IMR-90 (cell line): ENCODE results near the gene CADM2. TPM values are rescaled to one million over a fixed set of nuclear protein-coding genes. Genes with fewer than 3 reads are reported as not detected.

Source experiments
- ATAC-seq: fragments of 200-7000 bp; cut with Tn5 transposase; 2 replicates; pipeline ENCODE4 v1.9.1; 2020; ENCODE audit warnings: low read depth, mild to moderate bottlenecking, moderate library complexity
- BruUV-seq: library from RNA; stranded (reverse); fragments of 400-500 nt; replicated peaks from 2 replicates; lab custom pipeline; 2021; lab: Mats Ljungman, UMichigan
- CTCF ChIA-PET: fragments of 300-600 bp; formaldehyde crosslinking; extraction: SDS; loops from one replicate; lab custom pipeline; 2021; ENCODE audit warnings: antibody characterized with exemption; lab: Yijun Ruan, JAX
- POLR2A ChIA-PET: fragments of 300-600 bp; sonication (Branson Sonifier 250); formaldehyde crosslinking; loops from one replicate; lab custom pipeline; 2022; ENCODE audit warnings: antibody characterized with exemption; ENCODE audit not compliant: unreplicated experiment; lab: Charles Lee
- DNase-seq: peaks from one replicate; pipeline ENCODE4 v3.0.0; 2013
- H2AFZ ChIP-seq: replicated peaks from 2 replicates; pipeline ENCODE3; 2013; ENCODE audit warnings: low read length, mild to moderate bottlenecking; ENCODE audit not compliant: poor library complexity
- H2AK5ac ChIP-seq: 2 replicates; pipeline ENCODE4 v1.6.1; 2013; ENCODE audit warnings: low read depth, low read length, inconsistent platforms
- H2AK9ac ChIP-seq: replicated peaks from 2 replicates; pipeline ENCODE3; 2013; ENCODE audit warnings: mild to moderate bottlenecking, low read depth, low read length, moderate library complexity; ENCODE audit not compliant: poor library complexity
- H2BK120ac ChIP-seq: 2 replicates; pipeline ENCODE4 v1.6.1; 2013; ENCODE audit warnings: low read depth, low read length, inconsistent platforms
- H2BK15ac ChIP-seq: 3 replicates; pipeline ENCODE4 v1.6.1; 2013; ENCODE audit warnings: low read depth, low read length, inconsistent platforms
- H2BK20ac ChIP-seq: 2 replicates; pipeline ENCODE4 v1.6.1; 2013; ENCODE audit warnings: low read depth, mild to moderate bottlenecking, inconsistent platforms, low read length, moderate library complexity
- H2BK5ac ChIP-seq: 2 replicates; pipeline ENCODE4 v1.6.1; 2013; ENCODE audit warnings: mild to moderate bottlenecking, low read depth, low read length, inconsistent platforms; ENCODE audit not compliant: poor library complexity, severe bottlenecking
- H3K14ac ChIP-seq: replicated peaks from 2 replicates; pipeline ENCODE4 v1.6.1; 2013; ENCODE audit warnings: low read depth, low read length, inconsistent platforms
- H3K18ac ChIP-seq: 2 replicates; pipeline ENCODE4 v1.6.1; 2013; ENCODE audit warnings: low read depth, low read length, control low read depth
- H3K23ac ChIP-seq: 2 replicates; pipeline ENCODE4 v1.6.1; 2013; ENCODE audit warnings: low read depth, low read length, inconsistent platforms
- H3K27ac ChIP-seq: 2 replicates; pipeline ENCODE4 v1.5.1; 2013; ENCODE audit warnings: mild to moderate bottlenecking, control low read depth, low read length; ENCODE audit not compliant: insufficient read depth
- H3K27me3 ChIP-seq: 2 replicates; pipeline ENCODE4 v1.6.1; 2013; ENCODE audit warnings: low read length; ENCODE audit not compliant: control insufficient read depth, insufficient read depth
- H3K36me3 ChIP-seq: 2 replicates; pipeline ENCODE4 v1.6.1; 2013; ENCODE audit warnings: low read length, mixed read lengths; ENCODE audit not compliant: control insufficient read depth, insufficient read depth
- H3K4ac ChIP-seq: 2 replicates; pipeline ENCODE4 v1.6.1; 2013; ENCODE audit warnings: low read depth, low read length, inconsistent platforms
- H3K4me1 ChIP-seq: 2 replicates; pipeline ENCODE4 v1.6.1; 2013; ENCODE audit warnings: low read length, mixed read lengths; ENCODE audit not compliant: control insufficient read depth, insufficient read depth
- H3K4me2 ChIP-seq: 2 replicates; pipeline ENCODE4 v1.6.1; 2013; ENCODE audit warnings: low read depth, mild to moderate bottlenecking, control low read depth, low read length, moderate library complexity
- H3K4me3 ChIP-seq: 2 replicates; pipeline ENCODE4 v1.5.1; 2013; ENCODE audit warnings: low read depth, mild to moderate bottlenecking, control low read depth, low read length, moderate library complexity; ENCODE audit not compliant: insufficient read depth
- H3K56ac ChIP-seq: 2 replicates; pipeline ENCODE4 v1.6.1; 2013; ENCODE audit warnings: low read length, inconsistent platforms; ENCODE audit not compliant: insufficient read depth; ENCODE audit errors: extremely low read depth
- H3K79me1 ChIP-seq, 2 experiments: 2 replicates each; pipeline ENCODE4 v1.6.1; 2013; ENCODE audit warnings: low read length in 2 of 2, inconsistent platforms in 1 of 2, low read depth in 1 of 2
- H3K9ac ChIP-seq: 2 replicates; pipeline ENCODE4 v1.6.1; 2013; ENCODE audit warnings: low read depth, low read length, control low read depth
- H3K9me1 ChIP-seq: 2 replicates; pipeline ENCODE4 v1.6.1; 2013; ENCODE audit warnings: low read length, inconsistent platforms; ENCODE audit not compliant: insufficient read depth
- H3K9me3 ChIP-seq: 2 replicates; pipeline ENCODE4 v1.6.1; 2013; ENCODE audit warnings: low read length; ENCODE audit not compliant: control insufficient read depth, insufficient read depth
- H4K20me1 ChIP-seq: 2 replicates; pipeline ENCODE4 v1.6.1; 2013; ENCODE audit warnings: low read length, inconsistent platforms; ENCODE audit not compliant: insufficient read depth
- H4K5ac ChIP-seq: 2 replicates; pipeline ENCODE4 v1.6.1; 2013; ENCODE audit warnings: mild to moderate bottlenecking, low read depth, low read length, control low read depth
- H4K8ac ChIP-seq, 2 experiments: 2 replicates each; pipeline ENCODE4 v1.6.1; 2013; ENCODE audit warnings: low read depth in 2 of 2, low read length in 2 of 2, control low read depth in 1 of 2, inconsistent platforms in 1 of 2
- H4K91ac ChIP-seq: 2 replicates; pipeline ENCODE4 v1.6.1; 2013; ENCODE audit warnings: low read depth, low read length, inconsistent platforms; ENCODE audit not compliant: insufficient read depth
- BHLHE40 ChIP-seq: fragments of 150-350 bp; IDR thresholded peaks from 2 replicates; pipeline ENCODE4 v1.6.1; 2016; ENCODE audit warnings: mild to moderate bottlenecking, low read depth, low read length
- CEBPB ChIP-seq: IDR thresholded peaks from 2 replicates; pipeline ENCODE4 v1.6.1; 2012; ENCODE audit warnings: low read depth, low read length, improper control_type of control experiment
- CHD1 ChIP-seq: IDR thresholded peaks from 2 replicates; pipeline ENCODE4 v1.6.1; 2012; ENCODE audit warnings: low read depth, low read length, improper control_type of control experiment
- CTCF ChIP-seq: conservative IDR thresholded peaks from 2 replicates; pipeline ENCODE4 v1.5.1; 2012; ENCODE audit warnings: mild to moderate bottlenecking, low read depth, low read length, improper control_type of control experiment
- ELK1 ChIP-seq: fragments of 150-350 bp; IDR thresholded peaks from 2 replicates; pipeline ENCODE4 v1.6.1; 2016; ENCODE audit warnings: low read depth, mild to moderate bottlenecking, low read length, moderate library complexity, borderline replicate concordance
- FOS ChIP-seq: fragments of 150-350 bp; IDR thresholded peaks from 2 replicates; pipeline ENCODE4 v1.6.1; 2016; ENCODE audit warnings: low read depth, low read length
- MAFK ChIP-seq: IDR thresholded peaks from 2 replicates; pipeline ENCODE4 v1.6.1; 2012; ENCODE audit warnings: low read depth, low read length, improper control_type of control experiment
- MAZ ChIP-seq: IDR thresholded peaks from 2 replicates; pipeline ENCODE4 v1.6.1; 2012; ENCODE audit warnings: low read depth, mild to moderate bottlenecking, low read length, improper control_type of control experiment, moderate library complexity, borderline replicate concordance
- MXI1 ChIP-seq: IDR thresholded peaks from 2 replicates; pipeline ENCODE4 v1.6.1; 2012; ENCODE audit warnings: low read depth, mild to moderate bottlenecking, low read length, moderate library complexity, borderline replicate concordance
- NFE2L2 ChIP-seq: fragments of 150-350 bp; IDR thresholded peaks from 2 replicates; pipeline ENCODE4 v1.6.1; 2016; ENCODE audit warnings: low read depth, mild to moderate bottlenecking, low read length
- POLR2A ChIP-seq: IDR thresholded peaks from 2 replicates; pipeline ENCODE4 v1.6.1; 2012; ENCODE audit warnings: mild to moderate bottlenecking, low read depth, low read length
- RAD21 ChIP-seq: IDR thresholded peaks from 2 replicates; pipeline ENCODE4 v1.6.1; 2012; ENCODE audit warnings: low read length, improper control_type of control experiment
- RCOR1 ChIP-seq: IDR thresholded peaks from 2 replicates; pipeline ENCODE4 v1.6.1; 2012; ENCODE audit warnings: mild to moderate bottlenecking, low read length, improper control_type of control experiment; ENCODE audit not compliant: insufficient replicate concordance
- RFX5 ChIP-seq: IDR thresholded peaks from 2 replicates; pipeline ENCODE4 v1.8.0; 2012; ENCODE audit warnings: low read depth, mild to moderate bottlenecking, low read length, moderate library complexity
- SMC3 ChIP-seq: fragments of 150-350 bp; IDR thresholded peaks from 2 replicates; pipeline ENCODE4 v1.6.1; 2016; ENCODE audit warnings: low read depth, mild to moderate bottlenecking, antibody characterized with exemption, low read length, moderate library complexity
- USF2 ChIP-seq: fragments of 150-350 bp; IDR thresholded peaks from 2 replicates; pipeline ENCODE4 v1.6.1; 2017; ENCODE audit warnings: mild to moderate bottlenecking, antibody characterized with exemption, low read length, low read depth
- WGBS, 2 experiments: methylation state at CpG; one replicate each; pipeline versions ENCODE4 v1.1.5 to v1.1.7; 2013; ENCODE audit warnings: missing lambda C conversion rate in 2 of 2; ENCODE audit not compliant: insufficient read length in 1 of 2; ENCODE audit errors: extremely low coverage in 2 of 2; 5-methylcytosine and 5-hydroxymethylcytosine counted together
- dilution Hi-C: fragments of 300-500 bp; cut with HindIII; formaldehyde crosslinking; loops from one replicate; pipeline ENCODE4 v1.14.3; 2018; ENCODE audit warnings: low sequenced_read_pairs; ENCODE audit not compliant: unreplicated experiment
- in situ Hi-C: fragments of 300-500 bp; cut with MboI; formaldehyde crosslinking; loops from 3 replicates; pipeline ENCODE4 v1.14.3; 2019; ENCODE audit warnings: low sequenced_read_pairs, inconsistent platforms, mixed read lengths
- intact Hi-C: fragments of 100-400 bp; cut with micrococcal nuclease; formaldehyde crosslinking; loops from 2 replicates; pipeline ENCODE4 v1.10.0; 2022
- polyA plus RNA-seq, 3 experiments: library from polyadenylated mRNA; depleted of rRNA; stranded (reverse); fragments of >200 nt; gene quantifications; 2 replicates each; pipeline ENCODE4 v1.2.3, GENCODE V29; 2012; ENCODE audit warnings: low replicate concordance in 1 of 3
- total RNA-seq: library from RNA; depleted of rRNA; stranded (reverse); fragments of >200 nt; gene quantifications from 2 replicates; pipeline ENCODE4 v1.2.3, GENCODE V29; 2012

Gene CADM2
- total and polyA plus RNA-seq, 2 of the 4 experiments (the other 2 are of a cell fraction), result not detected

- Histone ChIP-seq H2BK5ac (no peak overlapping the region), H2AK9ac (no peak overlapping the region), H3K18ac (no peak overlapping the region), H2AFZ (no peak overlapping the region), H4K20me1 (no peaks in the 10 kb centered on the region), H3K4ac (no peak overlapping the region), H3K56ac (no peak overlapping the region), H4K5ac (no peak overlapping the region), H3K79me1 (no peaks in the 10 kb centered on the region), H4K8ac (no peak overlapping the region), H3K9me3 (no peaks in the 10 kb centered on the region), H3K4me3 (no peak overlapping the region), H2BK20ac (no peak overlapping the region), H3K14ac (no peak overlapping the region), H3K4me2 (no peak overlapping the region), H3K27ac (no peak overlapping the region), H2AK5ac (no peak overlapping the region), H3K9me1 (no peaks in the 10 kb centered on the region), H3K27me3 (no peaks in the 10 kb centered on the region), H3K4me1 (no peaks in the 10 kb centered on the region), H3K23ac (no peak overlapping the region), H2BK15ac (no peak overlapping the region), H4K91ac (no peak overlapping the region), H3K9ac (no peak overlapping the region), H3K36me3 (no peaks in the 10 kb centered on the region), H2BK120ac (no peak overlapping the region)
- no TSS peak for BruUV-seq
- dilution Hi-C loops (no loop called here), intact Hi-C loops (no loop called here), in situ Hi-C loops (no loop called here)
- ATAC-seq (no peak), DNase-seq (no peak)
- ChIA-PET POLR2A (no interaction called here), CTCF (no interaction called here)
- no CpG with 5 or more reads among the region's 3 CpGs for WGBS, 2 experiments
- TF ChIP-seq ELK1, result no peak
- no peak for TF ChIP-seq BHLHE40
- no peak for TF ChIP-seq SMC3
- no peak for TF ChIP-seq POLR2A
- no peak for TF ChIP-seq RCOR1
- no peak for TF ChIP-seq RAD21
- TF ChIP-seq CTCF, result no peak
- no peak for TF ChIP-seq CHD1
- TF ChIP-seq USF2, result no peak
- no peak for TF ChIP-seq FOS
- no peak for TF ChIP-seq RFX5
- TF ChIP-seq MAZ, result no peak
- no peak for TF ChIP-seq MXI1
- TF ChIP-seq NFE2L2, result no peak
- no peak for TF ChIP-seq CEBPB
- no peak for TF ChIP-seq MAFK
These were observed 384.1 kb downstream of the CADM2 start for GRCh38 chr3:85342915-85343314.
